ENCODE measurements around the gene XRN2. TPM values are rescaled to one million over a fixed set of nuclear protein-coding genes. Genes with fewer than 3 reads are reported as not detected.

XRN2 gene
- total RNA-seq, 1 experiment from 2014 or later, result 78.3 TPM

DNA sequence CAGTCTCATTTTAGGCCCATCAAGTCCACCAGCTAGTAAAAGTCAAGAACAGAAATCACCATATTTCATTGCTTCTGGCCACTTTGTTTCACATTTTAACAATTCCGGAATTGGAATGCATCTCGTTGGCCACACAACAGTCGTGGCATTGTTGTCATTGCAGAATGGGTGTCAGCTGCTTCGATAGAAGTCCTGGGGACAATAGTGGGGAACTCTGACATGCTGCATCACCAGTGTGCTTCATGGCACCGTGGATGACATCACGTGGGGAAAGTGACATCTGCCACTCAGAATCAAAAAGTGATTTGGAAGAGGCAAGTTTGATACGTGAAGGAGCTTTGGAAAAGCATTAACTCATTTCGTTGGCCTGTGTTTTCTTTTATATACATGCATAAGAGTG, 43.8 kb upstream of the XRN2 start:
- no peak overlapping the region for H3K4me2 ChIP-seq
- H3K27me3 ChIP-seq (ENCODE audit: insufficient read depth, low read depth), result peaks cover 10% of the 10 kb centered on the region; the same call in 1 of the 2 replicates
- no peaks in the 10 kb centered on the region for H3K36me3 ChIP-seq (ENCODE audit: low read depth)
- no peaks in the 10 kb centered on the region for H3K79me2 ChIP-seq (ENCODE audit: low read depth)
- no peak overlapping the region for H3K4me3 ChIP-seq
- H3K27ac ChIP-seq, result no peak overlapping the region
- no peaks in the 10 kb centered on the region for H3F3A ChIP-seq (ENCODE audit: insufficient read depth, low read depth)
- no TSS peak for BruUV-seq (replicated peaks)
- H4K20me1 ChIP-seq (ENCODE audit: insufficient read depth), result no peaks in the 10 kb centered on the region
- H3K9me2 ChIP-seq (ENCODE audit: insufficient read depth), result no peaks in the 10 kb centered on the region
- no peaks in the 10 kb centered on the region for H3K4me1 ChIP-seq (replicated peaks; ENCODE audit: insufficient read depth)
- H3K9me3 ChIP-seq (ENCODE audit: insufficient read depth, low read depth), result no peaks in the 10 kb centered on the region
- TF ChIP-seq, protein P1, sequence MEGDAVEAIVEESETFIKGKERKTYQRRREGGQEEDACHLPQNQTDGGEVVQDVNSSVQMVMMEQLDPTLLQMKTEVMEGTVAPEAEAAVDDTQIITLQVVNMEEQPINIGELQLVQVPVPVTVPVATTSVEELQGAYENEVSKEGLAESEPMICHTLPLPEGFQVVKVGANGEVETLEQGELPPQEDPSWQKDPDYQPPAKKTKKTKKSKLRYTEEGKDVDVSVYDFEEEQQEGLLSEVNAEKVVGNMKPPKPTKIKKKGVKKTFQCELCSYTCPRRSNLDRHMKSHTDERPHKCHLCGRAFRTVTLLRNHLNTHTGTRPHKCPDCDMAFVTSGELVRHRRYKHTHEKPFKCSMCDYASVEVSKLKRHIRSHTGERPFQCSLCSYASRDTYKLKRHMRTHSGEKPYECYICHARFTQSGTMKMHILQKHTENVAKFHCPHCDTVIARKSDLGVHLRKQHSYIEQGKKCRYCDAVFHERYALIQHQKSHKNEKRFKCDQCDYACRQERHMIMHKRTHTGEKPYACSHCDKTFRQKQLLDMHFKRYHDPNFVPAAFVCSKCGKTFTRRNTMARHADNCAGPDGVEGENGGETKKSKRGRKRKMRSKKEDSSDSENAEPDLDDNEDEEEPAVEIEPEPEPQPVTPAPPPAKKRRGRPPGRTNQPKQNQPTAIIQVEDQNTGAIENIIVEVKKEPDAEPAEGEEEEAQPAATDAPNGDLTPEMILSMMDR (conservative IDR thresholded peaks at IDR 0.05), result no peak
- TF ChIP-seq EZH2 (IDR thresholded peaks at IDR 0.05; ENCODE audit: low read depth), result no peak
- intact Hi-C loops (cut with micrococcal nuclease; ENCODE audit: unreplicated experiment), result no loop called here
- no peak for DNase-seq
- POLR2A ChIA-PET (ENCODE audit: unreplicated experiment), result no interaction called here
- H2AFZ ChIP-seq, result no peak overlapping the region
- CTCF ChIA-PET, result no interaction called here

DNA sequence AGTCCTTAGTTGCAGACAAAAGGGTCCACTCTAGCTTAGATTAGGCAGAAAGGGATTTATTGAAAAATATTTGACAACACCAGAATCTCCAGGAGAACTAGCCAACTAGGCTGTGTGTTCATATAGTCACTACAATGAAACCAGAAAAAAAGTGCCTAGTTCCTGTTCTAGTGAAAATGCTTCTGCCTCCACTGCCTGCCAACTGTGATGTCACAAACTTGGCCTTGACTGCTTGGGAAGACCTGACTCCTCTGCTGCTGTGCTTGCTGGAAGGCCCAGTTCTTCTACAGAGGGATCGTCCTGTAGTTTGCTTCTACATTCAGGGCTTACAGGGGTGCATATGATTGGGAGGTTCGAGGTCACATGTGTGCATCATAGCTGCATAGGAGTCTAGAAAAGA, 40.3 kb upstream of the XRN2 start:
- no peaks in the 10 kb centered on the region for H3K4me1 ChIP-seq (replicated peaks; ENCODE audit: insufficient read depth)
- no peak for TF ChIP-seq EZH2 (IDR thresholded peaks at IDR 0.05; ENCODE audit: low read depth)
- TF ChIP-seq, protein P1 (conservative IDR thresholded peaks at IDR 0.05), result no peak
- H3K4me2 ChIP-seq, result no peak overlapping the region
- H3K9me2 ChIP-seq (ENCODE audit: insufficient read depth), result no peaks in the 10 kb centered on the region
- intact Hi-C loops (cut with micrococcal nuclease; ENCODE audit: unreplicated experiment), result no loop called here
- H3K36me3 ChIP-seq (ENCODE audit: low read depth), result no peaks in the 10 kb centered on the region
- H3K79me2 ChIP-seq (ENCODE audit: low read depth), result no peaks in the 10 kb centered on the region
- no peak overlapping the region for H2AFZ ChIP-seq
- POLR2A ChIA-PET (ENCODE audit: unreplicated experiment), result no interaction called here
- no peaks in the 10 kb centered on the region for H3F3A ChIP-seq (ENCODE audit: insufficient read depth, low read depth)
- H4K20me1 ChIP-seq (ENCODE audit: insufficient read depth), result no peaks in the 10 kb centered on the region
- no peak overlapping the region for H3K27ac ChIP-seq
- CTCF ChIA-PET, result no interaction called here
- DNase-seq, result no peak
- H3K27me3 ChIP-seq (ENCODE audit: insufficient read depth, low read depth), result peaks cover 39% of the 10 kb centered on the region
- peaks cover 5% of the 10 kb centered on the region; the same call in 1 of the 2 replicates for H3K9me3 ChIP-seq (ENCODE audit: insufficient read depth, low read depth)
- no peak overlapping the region for H3K4me3 ChIP-seq
- no TSS peak for BruUV-seq (replicated peaks)

DNA sequence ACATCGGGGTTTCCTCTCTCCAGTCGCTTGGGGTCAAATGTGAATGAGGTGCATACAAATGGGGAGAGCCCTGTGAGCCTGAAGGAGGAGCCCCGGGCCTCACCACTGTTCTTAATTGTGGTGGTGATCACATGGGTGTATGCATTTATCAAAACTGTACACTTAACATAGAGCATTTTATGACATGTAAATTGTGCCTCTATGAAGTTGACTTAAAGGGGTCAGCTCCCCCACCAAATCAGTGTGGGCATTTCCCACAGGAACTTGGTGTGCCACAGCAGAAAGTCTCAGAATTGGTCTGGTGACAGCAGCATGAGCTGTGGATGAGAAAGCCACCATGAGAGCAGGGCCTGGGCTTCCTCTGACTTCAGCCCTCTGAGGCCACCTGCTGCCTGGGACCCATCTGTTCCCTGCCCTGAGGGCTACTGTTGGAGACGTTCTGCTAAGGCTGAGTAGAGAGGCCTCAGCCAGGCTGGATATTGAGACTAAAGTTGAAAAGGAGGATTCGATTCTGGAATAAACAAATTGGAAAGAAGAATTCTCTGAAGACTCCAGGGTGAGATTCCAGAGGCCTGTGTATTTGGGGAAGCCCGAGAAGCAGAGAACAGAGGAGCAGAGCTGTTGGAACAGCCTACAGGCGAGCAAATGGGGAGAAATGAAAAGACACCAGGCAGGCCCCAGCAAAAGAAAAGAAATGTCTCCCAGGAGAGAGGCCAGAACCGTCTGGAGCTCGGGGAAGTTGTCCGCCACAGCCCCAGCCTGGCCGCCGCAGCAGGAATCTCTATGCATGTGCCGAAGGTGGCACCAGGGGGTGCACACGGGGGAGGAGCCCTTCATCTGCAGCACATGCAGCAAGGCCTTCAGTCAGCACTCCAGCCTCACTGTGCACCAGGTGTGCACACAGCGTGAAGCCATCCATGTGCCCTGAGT, 37.6 kb upstream of the XRN2 start:
- Histone ChIP-seq H3K9me2 (ENCODE audit: insufficient read depth) (no peaks in the 10 kb centered on the region), H3K4me3 (no peak overlapping the region), H3K36me3 (ENCODE audit: low read depth) (no peaks in the 10 kb centered on the region), H3K27ac (no peak overlapping the region), H3K79me2 (ENCODE audit: low read depth) (no peaks in the 10 kb centered on the region), H3K9me3 (ENCODE audit: insufficient read depth, low read depth) (peaks cover 5% of the 10 kb centered on the region; the same call in 1 of the 2 replicates), H3K4me2 (no peak overlapping the region), H4K20me1 (ENCODE audit: insufficient read depth) (no peaks in the 10 kb centered on the region), H3F3A (ENCODE audit: insufficient read depth, low read depth) (no peaks in the 10 kb centered on the region), H3K27me3 (ENCODE audit: insufficient read depth, low read depth) (peaks cover 64% of the 10 kb centered on the region), H3K4me1 (replicated peaks; ENCODE audit: insufficient read depth) (no peaks in the 10 kb centered on the region), H2AFZ (no peak overlapping the region)
- CTCF ChIA-PET, result no interaction called here
- BruUV-seq (replicated peaks), result no TSS peak
- intact Hi-C loops (cut with micrococcal nuclease; ENCODE audit: unreplicated experiment), result no loop called here
- POLR2A ChIA-PET (ENCODE audit: unreplicated experiment), result no interaction called here
- TF ChIP-seq EZH2 (IDR thresholded peaks at IDR 0.05; ENCODE audit: low read depth), result no peak
- TF ChIP-seq, protein P1 (conservative IDR thresholded peaks at IDR 0.05), result no peak
- no peak for DNase-seq
